SU-DHL-6 (cell line): ENCODE measurements around the gene IPO9.

Source experiments
- H2AFZ ChIP-seq: fragments of 200-600 bp; sonication (generic); 2 replicates; pipeline ENCODE4 v1.6.1; 2014; ENCODE audit warnings: low read depth, mild to moderate bottlenecking, moderate library complexity, mixed read lengths, antibody characterized with exemption, low read length; ENCODE audit not compliant: severe bottlenecking
- H3F3A ChIP-seq: fragments of 200-600 bp; shearing (Covaris generic); 2 replicates; pipeline ENCODE4 v1.6.0; 2016; ENCODE audit warnings: antibody characterized with exemption, mild to moderate bottlenecking; ENCODE audit not compliant: insufficient read depth
- H3K27ac ChIP-seq: fragments of 200-600 bp; sonication (generic); 2 replicates; pipeline ENCODE4 v1.5.1; 2016; ENCODE audit warnings: low read depth, mild to moderate bottlenecking, low read length, moderate library complexity, mixed read lengths
- H3K27me3 ChIP-seq: fragments of 200-600 bp; sonication (generic), shearing (Covaris generic); 2 replicates; pipeline ENCODE4 v1.6.0; 2014; ENCODE audit warnings: mild to moderate bottlenecking, low read length
- H3K36me3 ChIP-seq: fragments of 200-600 bp; sonication (generic); 2 replicates; pipeline ENCODE4 v1.6.1; 2014; ENCODE audit warnings: mild to moderate bottlenecking, low read length, mixed read lengths
- H3K4me2 ChIP-seq: fragments of 300-600, 200-600 bp; shearing (Covaris generic), sonication (generic); 2 replicates; pipeline ENCODE4 v1.6.0; 2014; ENCODE audit warnings: low read length, low read depth, mild to moderate bottlenecking; ENCODE audit not compliant: poor library complexity, severe bottlenecking
- H3K4me3 ChIP-seq: fragments of 200-600 bp; sonication (generic); 2 replicates; pipeline ENCODE4 v1.5.1; 2014; ENCODE audit warnings: antibody characterized with exemption, low read length, mild to moderate bottlenecking, mixed read lengths; ENCODE audit not compliant: insufficient read depth, poor library complexity, severe bottlenecking
- H3K79me2 ChIP-seq: fragments of 200-600 bp; sonication (generic); 2 replicates; pipeline ENCODE4 v1.6.1; 2014; ENCODE audit warnings: mild to moderate bottlenecking, low read length, moderate library complexity; ENCODE audit not compliant: insufficient read depth
- H3K9ac ChIP-seq: fragments of 200-600 bp; sonication (generic); 2 replicates; pipeline ENCODE4 v1.7.0; 2014; ENCODE audit warnings: mild to moderate bottlenecking, low read length
- H3K9me2 ChIP-seq: fragments of 200-600 bp; sonication (generic); replicated peaks from 2 replicates; pipeline ENCODE4 v1.6.1; 2014; ENCODE audit warnings: low read length; ENCODE audit not compliant: insufficient read depth
- H3K9me3 ChIP-seq: fragments of 200-600 bp; sonication (generic); 2 replicates; pipeline ENCODE4 v1.6.1; 2014; ENCODE audit warnings: low read length, mixed read lengths; ENCODE audit not compliant: insufficient read depth
- H4K20me1 ChIP-seq: fragments of 200-600 bp; sonication (generic); 2 replicates; pipeline ENCODE4 v1.6.1; 2014; ENCODE audit warnings: low read depth, mild to moderate bottlenecking, antibody characterized with exemption, low read length, moderate library complexity, mixed read lengths
- EZH2phosphoT487 ChIP-seq: fragments of 200-600 bp; sonication (generic), shearing (Covaris generic); conservative IDR thresholded peaks from 2 replicates; pipeline ENCODE4 v1.6.1; 2018; ENCODE audit warnings: mild to moderate bottlenecking, antibody characterized with exemption, low read length, moderate library complexity, mixed read lengths
- TF ChIP-seq, protein P1 (sequence below): fragments of 200-600 bp; sonication (generic); IDR thresholded peaks from one replicate; pipeline ENCODE4 v1.5.1; 2017; ENCODE audit warnings: antibody characterized with exemption, mild to moderate bottlenecking, low read length, moderate library complexity; ENCODE audit not compliant: insufficient read depth, poor library complexity, severe bottlenecking

The IPO9 gene

DNA sequence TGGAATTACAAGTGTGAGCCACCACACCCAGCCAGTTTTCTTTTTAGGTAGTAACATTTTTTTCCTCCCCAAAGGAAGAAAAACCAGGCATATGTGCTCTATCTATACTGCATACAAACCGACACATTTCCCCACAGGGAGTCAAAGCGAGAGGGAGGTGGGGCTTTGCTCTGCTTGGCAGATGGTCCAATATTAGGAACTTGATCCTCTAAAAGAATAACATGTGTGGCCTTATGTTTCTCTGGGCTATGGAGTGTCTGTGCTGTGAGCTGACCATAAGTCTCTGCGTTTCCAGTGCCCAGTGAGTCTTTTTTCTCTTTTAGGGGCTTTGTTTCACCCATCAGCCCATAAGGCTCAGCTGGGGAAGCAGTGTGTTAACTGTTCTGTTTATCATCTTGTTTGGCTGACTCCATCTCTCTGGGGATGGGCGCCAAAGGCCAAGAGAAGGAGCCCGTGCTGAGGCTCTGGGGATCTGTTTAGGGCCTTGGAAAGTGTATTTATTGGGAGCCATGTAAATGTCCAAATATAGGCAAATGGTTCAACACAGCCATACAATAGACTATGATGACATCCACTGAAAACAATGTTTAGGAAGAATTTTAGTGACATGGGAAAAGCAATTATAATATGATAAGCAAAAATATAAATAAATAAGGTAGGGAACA is 97.2 kb downstream of the IPO9 start:
- H3K79me2 ChIP-seq, result no peaks in the 10 kb centered on the region
- no peaks in the 10 kb centered on the region for H3K9me2 ChIP-seq
- H3K4me2 ChIP-seq, result no peak overlapping the region
- H3K27me3 ChIP-seq, result no peaks in the 10 kb centered on the region
- no peaks in the 10 kb centered on the region for H3F3A ChIP-seq
- H3K9ac ChIP-seq, result no peak overlapping the region
- no peaks in the 10 kb centered on the region for H3K36me3 ChIP-seq
- H3K27ac ChIP-seq, result no peak overlapping the region
- no peaks in the 10 kb centered on the region for H4K20me1 ChIP-seq
- no peaks in the 10 kb centered on the region for H3K9me3 ChIP-seq
- TF ChIP-seq, protein P1, sequence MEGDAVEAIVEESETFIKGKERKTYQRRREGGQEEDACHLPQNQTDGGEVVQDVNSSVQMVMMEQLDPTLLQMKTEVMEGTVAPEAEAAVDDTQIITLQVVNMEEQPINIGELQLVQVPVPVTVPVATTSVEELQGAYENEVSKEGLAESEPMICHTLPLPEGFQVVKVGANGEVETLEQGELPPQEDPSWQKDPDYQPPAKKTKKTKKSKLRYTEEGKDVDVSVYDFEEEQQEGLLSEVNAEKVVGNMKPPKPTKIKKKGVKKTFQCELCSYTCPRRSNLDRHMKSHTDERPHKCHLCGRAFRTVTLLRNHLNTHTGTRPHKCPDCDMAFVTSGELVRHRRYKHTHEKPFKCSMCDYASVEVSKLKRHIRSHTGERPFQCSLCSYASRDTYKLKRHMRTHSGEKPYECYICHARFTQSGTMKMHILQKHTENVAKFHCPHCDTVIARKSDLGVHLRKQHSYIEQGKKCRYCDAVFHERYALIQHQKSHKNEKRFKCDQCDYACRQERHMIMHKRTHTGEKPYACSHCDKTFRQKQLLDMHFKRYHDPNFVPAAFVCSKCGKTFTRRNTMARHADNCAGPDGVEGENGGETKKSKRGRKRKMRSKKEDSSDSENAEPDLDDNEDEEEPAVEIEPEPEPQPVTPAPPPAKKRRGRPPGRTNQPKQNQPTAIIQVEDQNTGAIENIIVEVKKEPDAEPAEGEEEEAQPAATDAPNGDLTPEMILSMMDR, result no peak
- no peak for TF ChIP-seq EZH2phosphoT487
- H3K4me3 ChIP-seq, result no peak overlapping the region
- no peak overlapping the region for H2AFZ ChIP-seq

DNA sequence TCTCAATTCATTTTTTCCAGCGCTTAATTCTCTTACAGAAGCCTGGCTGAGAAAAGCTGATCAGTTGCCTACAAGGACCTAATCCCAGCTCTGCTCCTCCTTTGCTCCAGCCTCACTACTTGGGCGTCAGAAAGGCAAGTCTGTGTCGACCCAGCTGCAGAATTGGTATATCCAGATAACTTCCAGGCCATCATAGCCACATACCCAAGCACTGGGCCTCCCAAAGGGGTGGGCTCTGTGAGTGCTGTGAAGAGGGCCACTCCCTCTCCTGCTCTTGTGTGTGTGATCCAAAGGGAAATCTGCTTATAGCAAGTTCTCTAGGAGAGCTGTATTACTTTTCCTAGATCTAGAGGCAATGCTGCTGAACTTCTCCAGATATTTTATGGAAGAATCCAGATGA is 99.3 kb downstream of the IPO9 start:
- no peak overlapping the region for H2AFZ ChIP-seq
- no peaks in the 10 kb centered on the region for H3K36me3 ChIP-seq
- H3K27ac ChIP-seq, result no peak overlapping the region
- no peaks in the 10 kb centered on the region for H3K9me2 ChIP-seq
- no peak overlapping the region for H3K9ac ChIP-seq
- TF ChIP-seq EZH2phosphoT487, result no peak
- TF ChIP-seq, protein P1, result no peak
- no peaks in the 10 kb centered on the region for H4K20me1 ChIP-seq
- no peak overlapping the region for H3K4me2 ChIP-seq
- H3K79me2 ChIP-seq, result no peaks in the 10 kb centered on the region
- H3K4me3 ChIP-seq, result no peak overlapping the region
- no peaks in the 10 kb centered on the region for H3K9me3 ChIP-seq
- H3K27me3 ChIP-seq, result no peaks in the 10 kb centered on the region
- no peaks in the 10 kb centered on the region for H3F3A ChIP-seq

DNA sequence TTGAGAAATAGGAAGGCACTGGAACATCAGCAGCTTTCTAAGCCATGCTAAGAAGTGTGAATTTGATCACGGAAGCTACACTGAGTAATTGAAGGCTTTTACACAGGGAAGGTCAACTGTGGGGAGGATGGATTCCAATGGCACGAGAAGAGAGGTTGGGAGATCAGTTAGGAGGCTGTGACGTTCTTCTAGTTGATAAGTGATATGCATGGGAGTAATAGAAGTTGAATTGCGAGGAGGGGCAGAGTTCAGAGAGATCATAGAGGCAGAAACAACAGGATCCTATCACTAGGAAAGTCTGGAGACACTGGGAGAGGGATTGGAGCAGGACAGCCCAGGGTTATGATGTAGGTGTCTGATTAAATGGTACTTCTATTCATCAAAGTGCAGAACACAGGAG is 101.2 kb downstream of the IPO9 start:
- TF ChIP-seq EZH2phosphoT487, result no peak
- TF ChIP-seq, protein P1, result no peak

More for the DNA sequence above, 101.2 kb downstream of the IPO9 start:
- Histone ChIP-seq H3K27ac (no peak overlapping the region), H3K79me2 (no peaks in the 10 kb centered on the region), H3F3A (no peaks in the 10 kb centered on the region), H2AFZ (no peak overlapping the region), H4K20me1 (no peaks in the 10 kb centered on the region), H3K9me3 (no peaks in the 10 kb centered on the region), H3K36me3 (no peaks in the 10 kb centered on the region), H3K4me3 (no peak overlapping the region), H3K27me3 (no peaks in the 10 kb centered on the region), H3K9me2 (no peaks in the 10 kb centered on the region), H3K4me2 (no peak overlapping the region), H3K9ac (no peak overlapping the region)
